Measurements from ENCODE around the gene P2RX6. TPM values are rescaled to one million over a fixed set of nuclear protein-coding genes. Genes with fewer than 3 reads are reported as not detected.

The P2RX6 gene
- total and polyA plus RNA-seq, 2 donors (not counting 3 experiments of a cell fraction or from before 2014, with no cell fraction given): 0.06 TPM; not detected in 1

- H2AFZ ChIP-seq (ENCODE audit: low read depth, low read length): no peak overlapping the region
- no peak for FAIRE-seq
- H3K4me2 ChIP-seq (ENCODE audit: insufficient read depth, low read length): no peak overlapping the region
- POLR2A ChIA-PET: no interaction called here
- no peak overlapping the region for H3K9ac ChIP-seq (replicated peaks; ENCODE audit: extremely low read depth, insufficient read depth, low read length)
- no peak for DNase-seq (ENCODE audit: low read depth, low spot score)
- no peaks in the 10 kb centered on the region for H3K79me2 ChIP-seq (ENCODE audit: control insufficient read depth, insufficient read depth, low read length)
- intact Hi-C loops (cut with micrococcal nuclease): no loop called here
- TF ChIP-seq JUN (IDR thresholded peaks at IDR 0.05; ENCODE audit: borderline replicate concordance, insufficient read depth, insufficient read length, low read depth) (no peak), MYC (IDR thresholded peaks at IDR 0.05; ENCODE audit: low read depth, low read length) (no peak), POLR2AphosphoS5 (IDR thresholded peaks at IDR 0.05; ENCODE audit: insufficient read depth, low read depth, low read length) (no peak)
- H3K36me3 ChIP-seq (ENCODE audit: control insufficient read depth in 2 of 2, extremely low read depth in 1 of 2, insufficient read depth in 2 of 2, low read length in 2 of 2): no peaks in the 10 kb centered on the region
- dilution Hi-C loops (cut with MboI; ENCODE audit: extremely low pct_ligation_motif_present, low sequenced_read_pairs): no loop called here
- H3K27me3 ChIP-seq (ENCODE audit: control insufficient read depth in 2 of 2, insufficient read depth in 2 of 2, low read length in 2 of 2): peaks cover 4 to 18% of the 10 kb centered on the region in 2 experiments
- H3K9me3 ChIP-seq (replicated peaks; ENCODE audit: control insufficient read depth, insufficient read depth, low read length): no peaks in the 10 kb centered on the region
- BruUV-seq (replicated peaks): no TSS peak
- no peak overlapping the region for H3K27ac ChIP-seq (ENCODE audit: insufficient read depth, low read depth, low read length)
- H3K4me3 ChIP-seq (replicated peaks in 1 of 3; ENCODE audit: insufficient read depth in 1 of 3, low read depth in 1 of 3, low read length in 3 of 3): no peak overlapping the region
- H3K9me1 ChIP-seq (replicated peaks; ENCODE audit: control insufficient read depth, extremely low read depth, insufficient read depth, low read length): no peaks in the 10 kb centered on the region
- CTCF ChIA-PET: interaction anchor here (0.6 to 2.1 kb wide), 4 partner anchors 11 to 82 kb away, joined by 3 to 6 read pairs (median 4); no protein-coding TSS in a partner anchor
- H3K4me1 ChIP-seq (ENCODE audit: control insufficient read depth, extremely low read depth, insufficient read depth, low read length): peaks cover 2% of the 10 kb centered on the region
- no peaks in the 10 kb centered on the region for H4K20me1 ChIP-seq (replicated peaks; ENCODE audit: control insufficient read depth, extremely low read depth, insufficient read depth, low read length)
Measured at GRCh38 chr22:20967697-20968211, 47.2 kb upstream of the P2RX6 start.

GRCh38 chr22:20968281-20968977 is 46.5 kb upstream of the P2RX6 start:
- TF ChIP-seq POLR2AphosphoS5 (IDR thresholded peaks at IDR 0.05; ENCODE audit: insufficient read depth, low read depth, low read length): no peak
- TF ChIP-seq MAX (IDR thresholded peaks at IDR 0.05; ENCODE audit: insufficient read depth, insufficient read length): no peak
- TF ChIP-seq EZH2 (IDR thresholded peaks at IDR 0.05; ENCODE audit: borderline replicate concordance, low read depth, low read length, severe bottlenecking): no peak
- Histone ChIP-seq H3K27ac (ENCODE audit: insufficient read depth, low read depth, low read length) (no peak overlapping the region), H4K20me1 (replicated peaks; ENCODE audit: control insufficient read depth, extremely low read depth, insufficient read depth, low read length) (no peaks in the 10 kb centered on the region), H3K4me2 (ENCODE audit: insufficient read depth, low read length) (no peak overlapping the region), H3K9me1 (replicated peaks; ENCODE audit: control insufficient read depth, extremely low read depth, insufficient read depth, low read length) (no peaks in the 10 kb centered on the region), H3K4me1 (ENCODE audit: control insufficient read depth, extremely low read depth, insufficient read depth, low read length) (peaks cover 2% of the 10 kb centered on the region), H3K4me3 (replicated peaks in 1 of 3; ENCODE audit: insufficient read depth in 1 of 3, low read depth in 1 of 3, low read length in 3 of 3) (no peak overlapping the region), H3K9ac (replicated peaks; ENCODE audit: extremely low read depth, insufficient read depth, low read length) (no peak overlapping the region), H3K9me3 (replicated peaks; ENCODE audit: control insufficient read depth, insufficient read depth, low read length) (no peaks in the 10 kb centered on the region), H3K36me3 (ENCODE audit: control insufficient read depth in 2 of 2, extremely low read depth in 1 of 2, insufficient read depth in 2 of 2, low read length in 2 of 2) (no peaks in the 10 kb centered on the region), H3K79me2 (ENCODE audit: control insufficient read depth, insufficient read depth, low read length) (no peaks in the 10 kb centered on the region), H2AFZ (ENCODE audit: low read depth, low read length) (no peak overlapping the region), H3K27me3 (ENCODE audit: control insufficient read depth in 2 of 2, insufficient read depth in 2 of 2, low read length in 2 of 2) (peaks cover 4 to 18% of the 10 kb centered on the region in 2 experiments)
- ChIA-PET CTCF (interaction anchor here (1.3 to 2.1 kb wide), 2 partner anchors 12 to 83 kb away, joined by 4 to 6 read pairs; no protein-coding TSS in a partner anchor), POLR2A (no interaction called here)
- intact Hi-C loops (cut with micrococcal nuclease) (no loop called here), dilution Hi-C loops (cut with MboI; ENCODE audit: extremely low pct_ligation_motif_present, low sequenced_read_pairs) (no loop called here)
- DNase-seq (ENCODE audit: low read depth, low spot score) (no peak), FAIRE-seq (no peak)
- no TSS peak for BruUV-seq (replicated peaks)

All from endothelial cell of umbilical vein (primary cell).